ENCODE measurements around the gene KIAA1328. TPM values are rescaled to one million over a fixed set of nuclear protein-coding genes. Genes with fewer than 3 reads are reported as not detected.
"Not testable (repeated sequence)": the region's sequence is repeated elsewhere in the genome, so short reads cannot be mapped to it uniquely, and the experiment has no call there.

KIAA1328 gene
- total RNA-seq, 1 donor from 2014 or later: 9.5 TPM

DNA sequence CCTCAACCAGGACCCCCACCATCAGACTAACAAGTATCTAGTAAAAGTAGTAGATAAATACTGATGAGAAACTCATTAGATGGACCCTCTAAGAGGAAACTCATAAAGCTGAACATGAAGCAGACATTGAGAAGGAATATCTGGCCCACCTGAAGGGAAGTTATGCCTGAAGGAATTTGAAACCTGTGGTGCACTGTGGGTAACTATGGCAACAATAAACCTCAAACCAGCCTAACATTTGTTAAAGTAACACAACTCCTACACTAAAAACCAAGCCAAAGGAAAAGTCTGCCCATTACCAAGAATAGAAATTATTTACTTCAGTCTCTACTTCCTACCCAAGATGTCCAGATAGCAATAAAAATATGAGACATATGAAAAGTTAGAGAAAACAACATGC, 43.4 kb downstream of the KIAA1328 start:
- TF ChIP-seq, protein P1, sequence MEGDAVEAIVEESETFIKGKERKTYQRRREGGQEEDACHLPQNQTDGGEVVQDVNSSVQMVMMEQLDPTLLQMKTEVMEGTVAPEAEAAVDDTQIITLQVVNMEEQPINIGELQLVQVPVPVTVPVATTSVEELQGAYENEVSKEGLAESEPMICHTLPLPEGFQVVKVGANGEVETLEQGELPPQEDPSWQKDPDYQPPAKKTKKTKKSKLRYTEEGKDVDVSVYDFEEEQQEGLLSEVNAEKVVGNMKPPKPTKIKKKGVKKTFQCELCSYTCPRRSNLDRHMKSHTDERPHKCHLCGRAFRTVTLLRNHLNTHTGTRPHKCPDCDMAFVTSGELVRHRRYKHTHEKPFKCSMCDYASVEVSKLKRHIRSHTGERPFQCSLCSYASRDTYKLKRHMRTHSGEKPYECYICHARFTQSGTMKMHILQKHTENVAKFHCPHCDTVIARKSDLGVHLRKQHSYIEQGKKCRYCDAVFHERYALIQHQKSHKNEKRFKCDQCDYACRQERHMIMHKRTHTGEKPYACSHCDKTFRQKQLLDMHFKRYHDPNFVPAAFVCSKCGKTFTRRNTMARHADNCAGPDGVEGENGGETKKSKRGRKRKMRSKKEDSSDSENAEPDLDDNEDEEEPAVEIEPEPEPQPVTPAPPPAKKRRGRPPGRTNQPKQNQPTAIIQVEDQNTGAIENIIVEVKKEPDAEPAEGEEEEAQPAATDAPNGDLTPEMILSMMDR (IDR thresholded peaks at IDR 0.05; ENCODE audit: partially characterized antibody, unreplicated experiment): no peak
- H3K9me3 Mint-ChIP-seq (ENCODE audit: unreplicated experiment): peaks cover 8% of the 10 kb centered on the region
- H3K4me3 Mint-ChIP-seq (ENCODE audit: unreplicated experiment): no peak overlapping the region
- DNase-seq: no peak
- H3K27ac Mint-ChIP-seq (ENCODE audit: unreplicated experiment): no peak overlapping the region
- peaks cover 13% of the 10 kb centered on the region for H3K36me3 Mint-ChIP-seq (ENCODE audit: unreplicated experiment)
- H3K4me1 Mint-ChIP-seq (ENCODE audit: low read depth, unreplicated experiment): no peaks in the 10 kb centered on the region
- H3K27me3 Mint-ChIP-seq (ENCODE audit: unreplicated experiment): peaks cover 7% of the 10 kb centered on the region

DNA sequence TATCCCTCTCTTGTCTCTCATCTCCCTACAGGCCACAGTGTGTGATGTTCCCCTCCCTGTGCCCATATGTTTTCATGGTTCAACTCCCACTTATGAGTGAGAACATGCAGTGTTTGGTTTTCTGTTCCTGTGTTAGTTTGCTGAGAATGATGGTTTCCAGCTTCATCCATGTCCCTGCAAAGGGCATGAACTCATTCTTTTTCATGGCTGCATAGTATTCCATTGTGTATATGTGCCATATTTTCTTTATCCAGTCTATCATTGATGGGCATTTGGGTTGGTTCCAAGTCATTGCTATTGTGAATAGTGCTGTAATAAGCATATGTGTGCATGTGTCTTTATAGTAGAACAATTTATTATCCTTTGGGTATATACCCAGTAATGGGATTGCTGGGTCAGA, 44.9 kb downstream of the KIAA1328 start:
- H3K27me3 Mint-ChIP-seq (ENCODE audit: unreplicated experiment); H3K27ac Mint-ChIP-seq (ENCODE audit: unreplicated experiment); H3K9me3 Mint-ChIP-seq (ENCODE audit: unreplicated experiment); H3K4me1 Mint-ChIP-seq (ENCODE audit: low read depth, unreplicated experiment); H3K4me3 Mint-ChIP-seq (ENCODE audit: unreplicated experiment); DNase-seq: not testable (repeated sequence)
- H3K36me3 Mint-ChIP-seq (ENCODE audit: unreplicated experiment): peaks cover 13% of the 10 kb centered on the region

DNA sequence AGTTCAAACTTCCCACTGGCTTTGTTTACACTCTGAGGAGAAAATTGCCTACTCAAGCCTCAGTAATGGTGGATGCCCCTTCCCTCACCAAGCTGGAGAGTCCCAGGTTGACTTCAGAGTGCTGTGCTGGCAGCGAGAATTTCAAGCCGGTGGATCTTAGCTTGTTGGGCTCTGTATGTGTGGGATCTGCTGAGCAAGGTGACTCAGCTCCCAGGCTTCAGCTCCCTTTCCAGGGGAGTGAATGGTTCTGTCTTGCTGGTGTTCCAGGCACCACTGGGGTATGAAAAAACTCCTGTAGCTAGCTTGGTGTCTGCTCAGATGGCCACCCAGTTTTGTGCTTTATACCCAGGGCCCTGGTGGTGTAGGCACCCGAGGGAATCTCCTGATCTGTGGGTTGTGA, 50.9 kb downstream of the KIAA1328 start:
- not testable (repeated sequence) for H3K4me3 Mint-ChIP-seq (ENCODE audit: unreplicated experiment); DNase-seq; H3K27ac Mint-ChIP-seq (ENCODE audit: unreplicated experiment); H3K9me3 Mint-ChIP-seq (ENCODE audit: unreplicated experiment); H3K27me3 Mint-ChIP-seq (ENCODE audit: unreplicated experiment); H3K36me3 Mint-ChIP-seq (ENCODE audit: unreplicated experiment); H3K4me1 Mint-ChIP-seq (ENCODE audit: low read depth, unreplicated experiment)

DNA sequence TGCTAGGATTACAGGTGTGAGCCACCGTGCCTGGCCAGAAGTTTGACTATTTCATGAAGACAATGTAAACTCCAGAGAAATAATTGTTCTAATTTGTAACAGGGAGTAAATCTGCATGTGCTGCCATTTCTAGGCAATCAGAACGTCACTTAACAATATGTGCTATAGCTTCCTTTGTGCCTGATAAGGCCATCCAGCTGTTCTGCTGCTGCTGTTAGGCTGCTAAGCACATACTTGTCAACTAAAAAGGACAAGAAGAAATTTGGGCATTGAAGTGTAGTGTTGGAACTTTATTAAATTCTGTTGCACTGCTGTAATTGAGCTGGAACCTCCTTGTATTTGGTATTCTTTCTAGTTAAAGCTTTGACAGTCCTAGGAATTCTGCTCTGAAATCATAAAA, 57.1 kb downstream of the KIAA1328 start:
- TF ChIP-seq, protein P1 (IDR thresholded peaks at IDR 0.05; ENCODE audit: partially characterized antibody, unreplicated experiment): no peak
- Mint-ChIP-seq H3K36me3 (ENCODE audit: unreplicated experiment) (no peaks in the 10 kb centered on the region), H3K9me3 (ENCODE audit: unreplicated experiment) (no peaks in the 10 kb centered on the region), H3K27ac (ENCODE audit: unreplicated experiment) (no peak overlapping the region), H3K27me3 (ENCODE audit: unreplicated experiment) (no peaks in the 10 kb centered on the region), H3K4me1 (ENCODE audit: low read depth, unreplicated experiment) (no peaks in the 10 kb centered on the region), H3K4me3 (ENCODE audit: unreplicated experiment) (no peak overlapping the region)
- DNase-seq: no peak

DNA sequence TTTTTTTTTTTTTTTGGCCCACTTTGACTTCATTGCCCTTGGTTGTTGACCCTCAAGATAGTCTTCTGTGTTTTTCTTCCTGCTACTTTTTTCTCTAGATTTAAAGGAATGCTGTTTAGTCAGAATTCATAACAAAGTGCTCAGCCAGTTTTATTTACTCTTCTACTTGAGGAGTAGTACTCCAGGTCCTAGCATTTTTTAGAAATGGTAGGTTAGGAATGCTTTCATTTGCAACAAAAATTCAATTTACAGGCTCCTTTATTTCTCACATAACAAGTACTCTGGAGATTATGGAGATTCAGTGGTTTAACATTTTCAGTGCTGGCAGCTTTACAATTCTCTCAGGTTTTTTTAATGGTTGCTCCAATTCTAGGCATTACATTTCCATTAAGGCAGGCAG, 58.2 kb downstream of the KIAA1328 start:
- Mint-ChIP-seq H3K9me3 (ENCODE audit: unreplicated experiment) (no peaks in the 10 kb centered on the region), H3K27ac (ENCODE audit: unreplicated experiment) (no peak overlapping the region), H3K4me1 (ENCODE audit: low read depth, unreplicated experiment) (no peaks in the 10 kb centered on the region), H3K27me3 (ENCODE audit: unreplicated experiment) (no peaks in the 10 kb centered on the region), H3K36me3 (ENCODE audit: unreplicated experiment) (no peaks in the 10 kb centered on the region), H3K4me3 (ENCODE audit: unreplicated experiment) (no peak overlapping the region)
- TF ChIP-seq, protein P1 (IDR thresholded peaks at IDR 0.05; ENCODE audit: partially characterized antibody, unreplicated experiment): no peak
- DNase-seq: no peak

DNA sequence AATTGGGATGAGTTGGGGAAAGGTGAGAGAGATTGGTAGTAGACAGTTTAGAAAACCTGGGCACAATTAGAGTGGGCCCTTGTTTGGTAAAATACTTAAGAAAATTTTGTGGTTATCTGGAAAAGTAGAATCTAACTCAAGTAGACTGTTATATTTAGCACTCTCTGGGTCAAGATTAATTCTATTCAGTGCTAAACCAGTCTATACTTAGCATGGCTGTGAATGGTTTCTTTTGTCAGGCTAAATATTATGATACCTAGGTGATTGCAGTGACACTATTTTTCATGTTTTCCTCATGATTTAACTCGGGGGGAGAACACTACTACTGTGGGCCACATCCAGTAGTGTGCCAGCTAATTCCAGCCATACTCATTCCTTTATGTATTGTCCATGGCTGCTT, 58.9 kb downstream of the KIAA1328 start:
- Mint-ChIP-seq H3K27ac (ENCODE audit: unreplicated experiment) (no peak overlapping the region), H3K9me3 (ENCODE audit: unreplicated experiment) (no peaks in the 10 kb centered on the region), H3K36me3 (ENCODE audit: unreplicated experiment) (no peaks in the 10 kb centered on the region), H3K4me3 (ENCODE audit: unreplicated experiment) (no peak overlapping the region), H3K27me3 (ENCODE audit: unreplicated experiment) (no peaks in the 10 kb centered on the region), H3K4me1 (ENCODE audit: low read depth, unreplicated experiment) (no peaks in the 10 kb centered on the region)
- DNase-seq: no peak
- TF ChIP-seq, protein P1 (IDR thresholded peaks at IDR 0.05; ENCODE audit: partially characterized antibody, unreplicated experiment): no peak
